Measurements from ENCODE around the gene TUBGCP3.
"Not testable (repeated sequence)": the region's sequence is repeated elsewhere in the genome, so short reads cannot be mapped to it uniquely, and the experiment has no call there.

TUBGCP3 gene

GRCh38 chr13:112506046-112506445, 81.9 kb downstream of the TUBGCP3 start:
- no peak overlapping the region for H3K4me3 ChIP-seq (replicated peaks; ENCODE audit: low read depth, low read length)
- DNase-seq (ENCODE audit: low read depth), result no peak
- TF ChIP-seq CTCF (IDR thresholded peaks at IDR 0.05; ENCODE audit: low read length, missing control alignments), result no peak

GRCh38 chr13:112496166-112496565, 91.8 kb downstream of the TUBGCP3 start:
- no peak for TF ChIP-seq CTCF (IDR thresholded peaks at IDR 0.05; ENCODE audit: low read length, missing control alignments)
- no peak for DNase-seq (ENCODE audit: low read depth)
- H3K4me3 ChIP-seq (replicated peaks; ENCODE audit: low read depth, low read length), result no peak overlapping the region

GRCh38 chr13:112495465-112495864, 92.5 kb downstream of the TUBGCP3 start:
- H3K4me3 ChIP-seq (replicated peaks; ENCODE audit: low read depth, low read length), result no peak overlapping the region
- no peak for DNase-seq (ENCODE audit: low read depth)
- no peak for TF ChIP-seq CTCF (IDR thresholded peaks at IDR 0.05; ENCODE audit: low read length, missing control alignments)

- no peak for TF ChIP-seq CTCF (IDR thresholded peaks at IDR 0.05; ENCODE audit: low read length, missing control alignments)
- no peak overlapping the region for H3K4me3 ChIP-seq (replicated peaks; ENCODE audit: low read depth, low read length)
- DNase-seq (ENCODE audit: low read depth), result no peak
Measured at GRCh38 chr13:112489199-112489598, 98.8 kb downstream of the TUBGCP3 start.

GRCh38 chr13:112488343-112489050, 99.5 kb downstream of the TUBGCP3 start:
- not testable (repeated sequence) for H3K4me3 ChIP-seq (replicated peaks; ENCODE audit: low read depth, low read length); DNase-seq (ENCODE audit: low read depth)

GRCh38 chr13:112487127-112487517, 100.8 kb downstream of the TUBGCP3 start:
- H3K4me3 ChIP-seq (replicated peaks; ENCODE audit: low read depth, low read length), result no peak overlapping the region
- no peak for TF ChIP-seq CTCF (IDR thresholded peaks at IDR 0.05; ENCODE audit: low read length, missing control alignments)
- DNase-seq (ENCODE audit: low read depth), result no peak

GRCh38 chr13:112486386-112487126, 101.4 kb downstream of the TUBGCP3 start:
- no peak for TF ChIP-seq CTCF (IDR thresholded peaks at IDR 0.05; ENCODE audit: low read length, missing control alignments)
- H3K4me3 ChIP-seq (replicated peaks; ENCODE audit: low read depth, low read length), result no peak overlapping the region
- DNase-seq (ENCODE audit: low read depth), result no peak

GRCh38 chr13:112485814-112486213, 102.1 kb downstream of the TUBGCP3 start:
- not testable (repeated sequence) for DNase-seq (ENCODE audit: low read depth)

More at GRCh38 chr13:112485814-112486213, 102.1 kb downstream of the TUBGCP3 start:
- H3K4me3 ChIP-seq (replicated peaks; ENCODE audit: low read depth, low read length), result not testable (repeated sequence)
